GM23338 (cell line): Measurements from ENCODE around the gene HDAC3. TPM values are rescaled to one million over a fixed set of nuclear protein-coding genes. Genes with fewer than 3 reads are reported as not detected.

ENCODE experiments used
- ATAC-seq: fragments of 200-7000 bp; cut with Tn5 transposase; 3 replicates; pipeline ENCODE4 v1.9.1; 2020
- DNase-seq: peaks from one replicate; pipeline ENCODE4 v3.0.0-alpha.2; 2015; ENCODE audit warnings: low spot score
- H2AFZ ChIP-seq: fragments of 200-600 bp; sonication (generic); 2 replicates; pipeline ENCODE4 v1.8.0; 2016; ENCODE audit warnings: antibody characterized with exemption, mild to moderate bottlenecking, moderate library complexity
- H3F3A ChIP-seq: fragments of 200-600 bp; sonication (generic); replicated peaks from 2 replicates; pipeline ENCODE4 v1.8.0; 2017; ENCODE audit warnings: antibody characterized with exemption, mixed run types, low read depth
- H3K27ac ChIP-seq: fragments of 200-600 bp; sonication (generic); 2 replicates; pipeline ENCODE4 v1.6.1; 2016; ENCODE audit warnings: low read depth
- H3K27me3 ChIP-seq: fragments of 200-600 bp; sonication (generic); 2 replicates; pipeline ENCODE4 v1.8.0; 2016; ENCODE audit warnings: mild to moderate bottlenecking, mixed run types, moderate library complexity; ENCODE audit not compliant: insufficient read depth
- H3K36me3 ChIP-seq: fragments of 200-600 bp; sonication (generic); 2 replicates; pipeline ENCODE4 v1.8.0; 2016; ENCODE audit warnings: mild to moderate bottlenecking; ENCODE audit not compliant: insufficient read depth
- H3K4me1 ChIP-seq: fragments of 200-600 bp; sonication (generic); 2 replicates; pipeline ENCODE4 v1.8.0; 2016; ENCODE audit warnings: mild to moderate bottlenecking, moderate library complexity; ENCODE audit not compliant: insufficient read depth
- H3K4me2 ChIP-seq: fragments of 200-600 bp; sonication (generic); 2 replicates; pipeline ENCODE4 v1.7.1; 2017; ENCODE audit warnings: mixed run types
- H3K4me3 ChIP-seq: fragments of 200-600 bp; sonication (generic); 2 replicates; pipeline ENCODE4 v1.6.1; 2016; ENCODE audit warnings: mixed run types
- H3K79me2 ChIP-seq: fragments of 200-600 bp; sonication (generic); replicated peaks from 2 replicates; pipeline ENCODE4 v1.8.0; 2017; ENCODE audit warnings: mild to moderate bottlenecking; ENCODE audit not compliant: insufficient read depth
- H3K9me2 ChIP-seq: fragments of 200-600 bp; sonication (generic); 2 replicates; pipeline ENCODE4 v1.8.0; 2017; ENCODE audit not compliant: insufficient read depth
- H4K20me1 ChIP-seq: fragments of 200-600 bp; sonication (generic); replicated peaks from 2 replicates; pipeline ENCODE4 v1.8.0; 2017; ENCODE audit warnings: mild to moderate bottlenecking; ENCODE audit not compliant: insufficient read depth
- H3K27ac Mint-ChIP-seq: 2 replicates; pipeline ENCODE4 v1.8.0; 2020; ENCODE audit warnings: inconsistent platforms, mild to moderate bottlenecking, moderate library complexity, mixed read lengths
- H3K27me3 Mint-ChIP-seq: 3 replicates; pipeline ENCODE4 v1.8.0; 2022; ENCODE audit warnings: low read depth, mild to moderate bottlenecking, moderate library complexity, mixed read lengths, inconsistent platforms; ENCODE audit not compliant: insufficient read depth, poor library complexity
- H3K36me3 Mint-ChIP-seq: 3 replicates; pipeline ENCODE4 v1.8.0; 2021; ENCODE audit warnings: low read depth, mild to moderate bottlenecking, inconsistent platforms, moderate library complexity, mixed read lengths
- H3K4me1 Mint-ChIP-seq: 3 replicates; pipeline ENCODE4 v1.8.0; 2020; ENCODE audit warnings: mild to moderate bottlenecking, inconsistent platforms, mixed read lengths
- H3K4me3 Mint-ChIP-seq: 3 replicates; pipeline ENCODE4 v1.8.0; 2021; ENCODE audit warnings: moderate library complexity, mild to moderate bottlenecking, inconsistent platforms, mixed read lengths
- H3K9me3 Mint-ChIP-seq: 3 replicates; pipeline ENCODE4 v1.8.0; 2020; ENCODE audit warnings: moderate library complexity, mild to moderate bottlenecking, inconsistent platforms, mixed read lengths
- CTCF ChIP-seq, 2 experiments: fragments of 200-600 bp in 1 of 2; sonication (generic) in 1 of 2; conservative IDR thresholded peaks; 2 replicates each; pipeline versions ENCODE4 v1.5.1 to v1.6.1; 2016 to 2017; ENCODE audit warnings: antibody characterized with exemption in 2 of 2, low read depth in 2 of 2, mild to moderate bottlenecking in 2 of 2, moderate library complexity in 1 of 2
- EZH2phosphoT487 ChIP-seq: fragments of 200-600 bp; sonication (generic); IDR thresholded peaks from one replicate; pipeline ENCODE4 v1.8.1; 2018; ENCODE audit warnings: antibody characterized with exemption; ENCODE audit not compliant: unreplicated experiment
- STAT1 ChIP-seq: IDR thresholded peaks from one replicate; pipeline ENCODE4 v1.6.1; 2016; ENCODE audit warnings: antibody characterized with exemption; ENCODE audit not compliant: unreplicated experiment
- ZNF114 ChIP-seq: fragments of 250-450 bp; sonication (Bioruptor Pico); IDR thresholded peaks from 2 replicates; pipeline ENCODE4 v1.5.0; 2020; ENCODE audit warnings: mild to moderate bottlenecking, moderate library complexity
- ZNF331 ChIP-seq: fragments of 250-450 bp; sonication (Bioruptor Pico); IDR thresholded peaks from 2 replicates; pipeline ENCODE4 v1.5.0; 2020; ENCODE audit warnings: low read depth, mild to moderate bottlenecking, moderate library complexity
- polyA plus RNA-seq: library from polyadenylated mRNA; unstranded; fragments of >200 nt; fragmentation: Nextera tagmentation; extraction: Ambion mirVana; gene quantifications from 2 replicates; pipeline ENCODE4 v1.2.1, GENCODE V29; 2016
- total RNA-seq: library from RNA; depleted of rRNA; stranded (reverse); fragments of >200 nt; shearing (Covaris generic); gene quantifications from 2 replicates; pipeline ENCODE4 v1.2.3, GENCODE V29; 2014
- TF ChIP-seq, protein P1 (sequence below): IDR thresholded peaks from one replicate; pipeline ENCODE4 v1.6.1; 2018; ENCODE audit warnings: antibody characterized with exemption; ENCODE audit not compliant: unreplicated experiment
- TF ChIP-seq, protein P2 (sequence below): IDR thresholded peaks from 2 replicates; pipeline ENCODE4 v1.6.1; 2016; ENCODE audit warnings: antibody characterized with exemption

The HDAC3 gene
- total and polyA plus RNA-seq, 2 experiments from 2014 or later, result 59.2 to 90.0 TPM

DNA sequence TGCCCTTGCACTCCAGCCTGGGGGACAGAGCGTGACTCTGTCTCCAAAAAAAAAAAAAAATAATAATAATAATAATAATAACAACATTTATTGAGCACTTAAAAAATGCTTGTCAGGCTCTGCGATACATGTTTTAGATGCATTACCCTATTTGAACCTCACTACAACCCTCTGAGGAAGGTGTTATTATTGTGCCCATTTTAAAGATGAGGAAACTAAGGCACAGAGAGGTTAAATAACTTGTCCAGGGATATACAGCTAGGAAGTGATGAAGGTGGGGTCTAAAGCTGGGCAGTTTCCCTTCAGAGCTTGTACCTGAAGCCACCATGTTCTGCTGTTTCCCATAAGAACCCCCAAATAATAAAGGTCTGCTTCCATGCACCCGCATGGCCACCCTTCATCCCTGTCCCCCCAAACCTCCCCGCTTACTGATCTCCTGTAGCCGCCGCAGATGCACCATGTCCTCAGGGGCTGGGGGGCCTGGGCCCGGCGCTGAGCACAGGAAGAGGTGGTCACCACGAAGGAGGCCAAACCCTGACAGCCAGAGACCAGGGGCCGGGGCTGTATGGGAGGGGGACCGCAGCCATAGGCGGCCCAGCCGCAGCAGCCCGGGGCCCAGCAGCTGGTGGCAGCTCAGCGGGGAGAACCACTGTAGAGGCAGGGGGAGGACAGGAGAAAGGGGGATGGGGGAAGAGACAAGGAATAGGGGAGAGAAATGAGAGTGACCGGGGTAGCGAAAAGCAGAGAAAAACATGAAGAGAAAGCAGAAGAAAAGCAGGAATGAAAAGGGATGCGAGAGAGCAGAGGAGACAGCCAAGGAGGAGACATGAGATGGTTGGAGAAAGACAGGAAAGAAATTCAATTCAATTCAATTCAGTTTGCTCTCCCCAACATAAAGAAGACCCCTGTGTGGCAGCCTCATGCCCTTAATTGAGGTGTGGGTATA, 29.6 kb upstream of the HDAC3 start:
- ATAC-seq, result no peak
- TF ChIP-seq ZNF331 (CRISPR knock-in tag), result no peak
- TF ChIP-seq STAT1, result no peak
- no peak for TF ChIP-seq EZH2phosphoT487
- TF ChIP-seq, protein P1, sequence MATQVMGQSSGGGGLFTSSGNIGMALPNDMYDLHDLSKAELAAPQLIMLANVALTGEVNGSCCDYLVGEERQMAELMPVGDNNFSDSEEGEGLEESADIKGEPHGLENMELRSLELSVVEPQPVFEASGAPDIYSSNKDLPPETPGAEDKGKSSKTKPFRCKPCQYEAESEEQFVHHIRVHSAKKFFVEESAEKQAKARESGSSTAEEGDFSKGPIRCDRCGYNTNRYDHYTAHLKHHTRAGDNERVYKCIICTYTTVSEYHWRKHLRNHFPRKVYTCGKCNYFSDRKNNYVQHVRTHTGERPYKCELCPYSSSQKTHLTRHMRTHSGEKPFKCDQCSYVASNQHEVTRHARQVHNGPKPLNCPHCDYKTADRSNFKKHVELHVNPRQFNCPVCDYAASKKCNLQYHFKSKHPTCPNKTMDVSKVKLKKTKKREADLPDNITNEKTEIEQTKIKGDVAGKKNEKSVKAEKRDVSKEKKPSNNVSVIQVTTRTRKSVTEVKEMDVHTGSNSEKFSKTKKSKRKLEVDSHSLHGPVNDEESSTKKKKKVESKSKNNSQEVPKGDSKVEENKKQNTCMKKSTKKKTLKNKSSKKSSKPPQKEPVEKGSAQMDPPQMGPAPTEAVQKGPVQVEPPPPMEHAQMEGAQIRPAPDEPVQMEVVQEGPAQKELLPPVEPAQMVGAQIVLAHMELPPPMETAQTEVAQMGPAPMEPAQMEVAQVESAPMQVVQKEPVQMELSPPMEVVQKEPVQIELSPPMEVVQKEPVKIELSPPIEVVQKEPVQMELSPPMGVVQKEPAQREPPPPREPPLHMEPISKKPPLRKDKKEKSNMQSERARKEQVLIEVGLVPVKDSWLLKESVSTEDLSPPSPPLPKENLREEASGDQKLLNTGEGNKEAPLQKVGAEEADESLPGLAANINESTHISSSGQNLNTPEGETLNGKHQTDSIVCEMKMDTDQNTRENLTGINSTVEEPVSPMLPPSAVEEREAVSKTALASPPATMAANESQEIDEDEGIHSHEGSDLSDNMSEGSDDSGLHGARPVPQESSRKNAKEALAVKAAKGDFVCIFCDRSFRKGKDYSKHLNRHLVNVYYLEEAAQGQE, result no peak
- TF ChIP-seq CTCF (conservative IDR thresholded peaks at IDR 0.05; ENCODE audit: low read depth in 2 of 2), result no peak
- no peak for TF ChIP-seq ZNF114 (CRISPR knock-in tag)
- Histone ChIP-seq H3K36me3 (peaks cover 29% of the 10 kb centered on the region), H2AFZ (no peak overlapping the region), H3K4me2 (no peak overlapping the region), H3K9me2 (no peaks in the 10 kb centered on the region), H3K27me3 (no peaks in the 10 kb centered on the region), H3K79me2 (no peaks in the 10 kb centered on the region), H3K4me1 (no peaks in the 10 kb centered on the region), H3K4me3 (no peak overlapping the region), H4K20me1 (no peaks in the 10 kb centered on the region), H3K27ac (no peak overlapping the region), H3F3A (0 out of 2 replicates have a peak, but pooled peaks cover 3% of the 10 kb centered on the region)
- H3K36me3 Mint-ChIP-seq, result peaks cover 61% of the 10 kb centered on the region
- H3K27me3 Mint-ChIP-seq, result peaks cover 14% of the 10 kb centered on the region
- H3K27ac Mint-ChIP-seq, result no peak overlapping the region
- H3K4me3 Mint-ChIP-seq, result no peak overlapping the region
- DNase-seq, result no peak
- H3K4me1 Mint-ChIP-seq, result peaks cover 14% of the 10 kb centered on the region
- no peaks in the 10 kb centered on the region for H3K9me3 Mint-ChIP-seq

- no peak overlapping the region for H3K4me2 ChIP-seq
- H3K79me2 ChIP-seq, result no peaks in the 10 kb centered on the region
- Mint-ChIP-seq H3K27ac (no peak overlapping the region), H3K36me3 (peaks cover 61% of the 10 kb centered on the region), H3K9me3 (no peaks in the 10 kb centered on the region), H3K4me3 (no peak overlapping the region), H3K27me3 (peaks cover 11% of the 10 kb centered on the region), H3K4me1 (peaks cover 14% of the 10 kb centered on the region)
- H3K27me3 ChIP-seq, result no peaks in the 10 kb centered on the region
- no peaks in the 10 kb centered on the region for H4K20me1 ChIP-seq
- H3K27ac ChIP-seq, result no peak overlapping the region
- DNase-seq, result peak; percentile 89
- TF ChIP-seq, protein P2, sequence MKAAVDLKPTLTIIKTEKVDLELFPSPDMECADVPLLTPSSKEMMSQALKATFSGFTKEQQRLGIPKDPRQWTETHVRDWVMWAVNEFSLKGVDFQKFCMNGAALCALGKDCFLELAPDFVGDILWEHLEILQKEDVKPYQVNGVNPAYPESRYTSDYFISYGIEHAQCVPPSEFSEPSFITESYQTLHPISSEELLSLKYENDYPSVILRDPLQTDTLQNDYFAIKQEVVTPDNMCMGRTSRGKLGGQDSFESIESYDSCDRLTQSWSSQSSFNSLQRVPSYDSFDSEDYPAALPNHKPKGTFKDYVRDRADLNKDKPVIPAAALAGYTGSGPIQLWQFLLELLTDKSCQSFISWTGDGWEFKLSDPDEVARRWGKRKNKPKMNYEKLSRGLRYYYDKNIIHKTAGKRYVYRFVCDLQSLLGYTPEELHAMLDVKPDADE, result no peak
- peak; percentile 90 to 99 for TF ChIP-seq CTCF (conservative IDR thresholded peaks at IDR 0.05; ENCODE audit: low read depth in 2 of 2)
- peaks cover 37% of the 10 kb centered on the region for H3K36me3 ChIP-seq
- H3K4me1 ChIP-seq, result no peaks in the 10 kb centered on the region
- ATAC-seq, result peak; percentile 97
- H3K4me3 ChIP-seq, result no peak overlapping the region
- no peak overlapping the region for H2AFZ ChIP-seq
- no peaks in the 10 kb centered on the region for H3K9me2 ChIP-seq
- H3F3A ChIP-seq, result 0 out of 2 replicates have a peak, but pooled peaks cover 3% of the 10 kb centered on the region
Measured at GRCh38 chr5:141664733-141665461, 28.2 kb upstream of the HDAC3 start.
